ENCODE results near the gene EP400.

Gene EP400

DNA sequence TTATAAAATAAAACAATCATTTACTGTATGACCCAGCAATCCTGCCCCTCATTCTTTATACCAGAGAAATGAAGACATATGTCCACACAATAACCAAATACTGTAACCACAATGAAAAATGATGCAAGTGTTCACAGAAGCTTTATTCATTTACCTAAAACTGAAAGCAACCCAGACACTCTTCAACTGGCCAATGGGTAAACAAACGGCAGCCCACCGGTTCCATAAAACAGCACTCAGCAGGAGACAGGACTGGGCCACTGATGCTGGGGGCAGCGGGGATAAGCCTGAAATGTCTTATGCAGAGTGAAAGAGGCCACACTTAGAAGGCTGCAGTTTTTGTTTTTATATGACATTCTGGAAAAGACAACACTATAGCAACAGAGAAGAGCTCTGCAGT lies 179.3 kb downstream of the EP400 start:
- no peak for FAIRE-seq

DNA sequence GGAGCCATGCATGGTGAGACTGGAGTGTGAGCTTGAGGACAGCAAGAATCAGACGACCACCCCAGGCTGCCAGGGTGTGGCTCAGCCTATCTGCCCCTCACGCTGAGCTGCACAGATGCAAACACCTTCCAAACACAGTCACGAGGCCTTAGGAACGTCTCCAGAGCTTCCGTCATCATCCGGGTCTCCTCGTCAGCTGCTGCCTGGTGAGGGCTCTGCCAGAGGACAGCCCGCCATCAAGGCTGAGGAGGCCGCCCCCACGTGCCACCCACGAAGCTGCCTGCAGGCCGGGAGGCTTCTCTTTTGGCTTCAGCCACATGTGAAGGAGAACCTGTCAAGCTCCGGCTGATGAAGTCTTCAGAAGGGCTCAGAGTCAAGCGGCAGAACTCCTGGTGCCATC lies 180.9 kb downstream of the EP400 start:
- FAIRE-seq = no peak
